ENCODE measurements around the gene RSAD1. TPM values are rescaled to one million over a fixed set of nuclear protein-coding genes. Genes with fewer than 3 reads are reported as not detected.
"Not testable (repeated sequence)": the region's sequence is repeated elsewhere in the genome, so short reads cannot be mapped to it uniquely, and the experiment has no call there.

The RSAD1 gene
- total RNA-seq, 1 experiment from 2014 or later = 27.9 TPM

DNA sequence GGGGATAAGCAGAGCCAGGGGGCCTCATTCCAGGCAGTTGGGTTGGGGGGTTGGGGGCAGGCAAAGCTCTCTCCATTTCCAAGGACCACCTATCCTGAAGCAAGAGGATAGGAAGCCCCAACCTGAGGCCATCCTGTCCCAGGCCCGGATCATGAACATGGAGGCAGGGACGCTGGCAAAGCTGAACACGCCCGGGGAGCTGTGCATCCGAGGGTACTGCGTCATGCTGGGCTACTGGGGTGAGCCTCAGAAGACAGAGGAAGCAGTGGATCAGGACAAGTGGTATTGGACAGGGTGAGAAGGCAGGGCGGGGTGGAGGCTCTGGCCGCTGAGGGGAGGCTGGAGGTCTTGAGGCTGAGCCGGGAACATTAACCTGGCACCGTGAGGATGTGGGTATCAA is 6.4 kb upstream of the RSAD1 start:
- DNase-seq (ENCODE audit: low spot score) = no peak

DNA sequence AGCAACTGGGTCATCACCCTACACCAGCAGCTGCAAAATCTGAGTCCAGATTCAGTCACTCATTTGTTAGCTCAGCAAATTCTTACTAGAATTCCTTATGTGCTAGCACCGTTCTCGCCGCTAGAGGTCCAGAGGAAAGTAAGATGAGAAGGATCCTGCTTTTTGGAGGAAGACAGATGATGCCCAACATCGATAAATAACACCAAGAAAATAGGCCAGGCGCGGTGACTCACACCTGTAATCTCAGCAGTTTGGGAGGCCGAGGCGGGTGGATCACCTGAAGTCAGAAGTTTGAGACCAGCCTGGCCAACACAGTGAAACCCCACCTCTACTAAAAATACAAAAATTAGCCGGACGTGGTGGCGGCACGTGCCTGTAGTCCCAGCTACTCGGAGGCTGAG is 5.9 kb upstream of the RSAD1 start:
- not testable (repeated sequence) for DNase-seq (ENCODE audit: low spot score)

DNA sequence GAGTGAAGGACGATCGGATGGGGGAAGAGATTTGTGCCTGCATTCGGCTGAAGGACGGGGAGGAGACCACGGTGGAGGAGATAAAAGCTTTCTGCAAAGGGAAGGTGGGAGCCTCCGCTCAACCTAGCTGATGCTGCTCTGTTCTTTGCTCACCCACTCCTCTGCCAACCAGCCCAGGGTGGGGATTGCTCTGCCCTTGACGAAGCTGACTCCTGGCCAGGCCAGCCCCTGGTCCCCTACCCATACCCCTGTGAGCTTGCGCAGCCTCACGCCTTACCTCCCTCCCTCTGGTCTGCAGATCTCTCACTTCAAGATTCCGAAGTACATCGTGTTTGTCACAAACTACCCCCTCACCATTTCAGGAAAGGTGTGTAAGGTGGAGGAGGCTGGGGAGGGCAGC is 4.8 kb upstream of the RSAD1 start:
- no peak for DNase-seq (ENCODE audit: low spot score)

DNA sequence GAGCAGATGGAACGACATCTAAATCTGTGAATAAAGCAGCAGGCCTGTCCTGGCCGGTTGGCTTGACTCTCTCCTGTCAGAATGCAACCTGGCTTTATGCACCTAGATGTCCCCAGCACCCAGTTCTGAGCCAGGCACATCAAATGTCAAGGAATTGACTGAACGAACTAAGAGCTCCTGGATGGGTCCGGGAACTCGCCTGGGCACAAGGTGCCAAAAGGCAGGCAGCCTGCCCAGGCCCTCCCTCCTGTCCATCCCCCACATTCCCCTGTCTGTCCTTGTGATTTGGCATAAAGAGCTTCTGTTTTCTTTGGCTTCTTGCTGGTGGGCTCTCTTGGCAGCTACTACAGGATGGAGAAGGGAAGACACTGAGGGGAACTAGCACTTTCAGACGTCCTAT is 4.1 kb upstream of the RSAD1 start:
- no peak for DNase-seq (ENCODE audit: low spot score)

DNA sequence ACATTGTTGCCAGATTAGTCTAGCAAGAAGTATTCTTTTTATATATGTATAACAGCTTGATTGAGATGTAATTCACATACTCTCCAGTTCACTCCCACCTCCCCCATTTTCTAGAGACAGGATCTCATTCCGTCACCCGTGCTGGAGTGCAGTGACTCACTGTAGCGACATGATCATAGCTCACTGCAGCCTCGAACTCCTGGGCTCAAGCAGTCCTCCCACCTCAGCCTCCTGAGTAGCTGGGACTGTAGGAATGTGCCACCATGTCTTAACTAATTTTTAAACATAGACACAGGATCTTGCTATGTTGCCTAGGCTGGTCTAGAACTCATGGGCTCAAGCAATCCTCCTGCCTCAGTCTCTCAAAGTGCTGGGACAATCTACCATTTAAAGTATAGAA is 3.3 kb upstream of the RSAD1 start:
- no peak for DNase-seq (ENCODE audit: low spot score)

DNA sequence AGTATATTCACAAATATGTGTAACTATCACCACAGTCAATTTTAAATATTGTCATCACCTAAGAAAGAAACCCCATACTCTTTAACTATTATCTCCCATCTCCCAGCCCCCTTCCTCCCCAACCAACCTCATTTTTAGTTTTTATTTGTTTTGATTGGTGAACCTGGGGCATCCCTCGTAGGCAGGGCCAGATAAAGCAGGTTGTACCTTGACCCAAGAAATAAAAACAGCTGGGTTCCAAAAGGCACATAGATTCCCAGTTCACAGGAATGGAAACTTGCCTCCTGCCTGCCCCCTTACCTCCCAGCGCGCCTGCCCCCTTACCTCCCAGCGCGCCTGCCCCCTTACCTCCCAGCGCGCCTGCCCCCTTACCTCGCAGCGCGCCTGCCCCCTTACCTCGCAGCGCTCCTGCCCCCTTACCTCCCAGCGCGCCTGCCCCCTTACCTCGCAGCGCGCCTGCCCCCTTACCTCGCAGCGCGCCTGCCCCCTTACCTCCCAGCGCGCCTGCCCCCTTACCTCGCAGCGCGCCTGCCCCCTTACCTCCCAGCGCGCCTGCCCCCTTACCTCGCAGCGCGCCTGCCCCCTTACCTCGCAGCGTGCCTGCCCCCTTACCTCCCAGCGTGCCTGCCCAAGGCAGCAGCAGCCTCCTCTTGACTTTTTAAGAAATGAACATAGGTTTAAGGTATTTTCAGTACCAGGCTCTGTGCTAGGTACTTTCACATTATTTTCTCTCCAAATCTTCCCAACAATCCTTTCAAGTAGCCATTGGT is 2.7 kb upstream of the RSAD1 start:
- not testable (repeated sequence) for DNase-seq (ENCODE audit: low spot score)

DNA sequence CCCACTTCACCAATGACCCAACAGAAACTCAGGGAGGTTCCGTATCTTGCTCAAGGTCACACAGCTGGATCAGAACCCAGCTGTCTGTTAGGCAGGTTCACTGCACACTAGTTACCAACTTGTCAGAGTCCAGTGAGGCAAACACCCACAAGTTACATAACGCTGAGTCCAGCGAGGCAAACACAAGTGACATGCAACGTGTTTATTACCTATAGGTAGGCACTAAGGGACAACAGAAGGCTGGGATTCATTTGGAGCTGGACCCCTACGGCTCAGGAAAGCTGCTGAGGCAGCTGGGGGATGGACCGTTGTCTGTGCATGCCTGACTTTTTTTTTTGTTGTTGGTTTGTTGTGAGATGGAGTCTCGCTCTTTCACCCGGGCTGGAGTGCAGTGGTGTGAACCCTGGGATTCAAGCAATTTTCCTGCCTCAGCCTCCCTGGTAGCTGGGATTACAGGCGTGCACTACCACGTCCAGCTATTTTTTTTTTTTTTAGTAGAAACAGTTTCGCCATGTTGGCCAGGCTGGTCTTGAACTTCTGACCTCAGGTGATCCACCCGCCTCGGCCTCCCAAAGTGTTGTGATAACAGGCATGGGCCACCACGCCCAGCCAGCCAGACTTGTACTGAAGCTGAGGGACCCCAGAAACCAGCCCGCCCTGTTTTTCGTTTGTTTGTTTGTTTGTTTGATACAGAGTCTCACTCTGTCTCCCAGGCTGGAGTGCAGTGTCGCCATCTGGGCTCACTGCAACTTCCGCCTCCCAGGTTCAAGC is 1.9 kb upstream of the RSAD1 start:
- DNase-seq (ENCODE audit: low spot score) = no peak

DNA sequence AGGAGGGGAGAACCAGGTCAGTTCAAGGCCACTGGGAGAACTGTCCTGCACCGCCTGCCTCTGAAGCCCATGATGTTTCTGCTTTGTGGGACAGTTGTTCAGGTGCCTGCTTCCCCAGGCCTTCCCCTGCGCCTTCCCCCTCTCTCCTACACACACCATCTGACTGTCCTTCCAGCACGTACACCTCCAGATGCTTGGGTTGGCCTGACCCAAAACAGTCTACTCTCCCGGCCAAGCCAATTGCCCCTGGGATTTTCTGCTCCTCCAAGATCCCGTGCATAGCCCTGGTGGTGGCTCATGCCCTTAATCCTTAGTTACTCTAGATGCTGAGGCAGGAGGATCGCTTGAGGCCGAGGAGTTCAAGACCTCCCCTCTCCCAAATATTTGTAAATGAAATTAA is 684 bp upstream of the RSAD1 start:
- no peak for DNase-seq (ENCODE audit: low spot score)

DNA sequence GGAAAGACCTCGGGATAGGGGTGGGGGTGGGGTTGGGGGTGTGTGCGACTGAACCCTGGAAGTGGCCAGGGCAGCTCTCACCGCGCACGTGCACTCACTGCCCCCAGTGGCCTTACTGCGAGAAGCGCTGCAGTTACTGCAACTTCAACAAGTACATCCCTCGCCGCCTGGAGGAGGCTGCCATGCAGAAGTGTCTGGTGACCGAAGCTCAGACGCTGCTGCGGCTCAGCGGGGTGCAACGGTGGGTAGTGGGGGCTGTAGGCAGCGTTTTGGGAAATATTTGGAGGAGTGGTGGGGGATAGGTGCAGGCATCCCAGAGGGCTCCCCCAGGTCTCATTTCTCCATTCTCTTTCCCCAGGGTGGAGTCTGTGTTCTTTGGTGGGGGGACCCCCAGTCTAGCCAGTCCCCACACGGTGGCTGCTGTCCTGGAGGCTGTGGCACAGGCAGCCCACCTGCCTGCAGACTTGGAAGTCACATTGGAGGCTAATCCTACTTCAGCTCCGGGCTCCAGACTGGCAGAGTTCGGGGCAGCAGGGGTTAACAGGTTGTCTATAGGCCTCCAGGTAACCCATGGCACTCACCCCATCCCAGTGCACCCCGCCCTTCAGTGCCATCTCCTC is 972 bp downstream of the RSAD1 start:
- DNase-seq (ENCODE audit: low spot score) = peak; percentile 78

DNA sequence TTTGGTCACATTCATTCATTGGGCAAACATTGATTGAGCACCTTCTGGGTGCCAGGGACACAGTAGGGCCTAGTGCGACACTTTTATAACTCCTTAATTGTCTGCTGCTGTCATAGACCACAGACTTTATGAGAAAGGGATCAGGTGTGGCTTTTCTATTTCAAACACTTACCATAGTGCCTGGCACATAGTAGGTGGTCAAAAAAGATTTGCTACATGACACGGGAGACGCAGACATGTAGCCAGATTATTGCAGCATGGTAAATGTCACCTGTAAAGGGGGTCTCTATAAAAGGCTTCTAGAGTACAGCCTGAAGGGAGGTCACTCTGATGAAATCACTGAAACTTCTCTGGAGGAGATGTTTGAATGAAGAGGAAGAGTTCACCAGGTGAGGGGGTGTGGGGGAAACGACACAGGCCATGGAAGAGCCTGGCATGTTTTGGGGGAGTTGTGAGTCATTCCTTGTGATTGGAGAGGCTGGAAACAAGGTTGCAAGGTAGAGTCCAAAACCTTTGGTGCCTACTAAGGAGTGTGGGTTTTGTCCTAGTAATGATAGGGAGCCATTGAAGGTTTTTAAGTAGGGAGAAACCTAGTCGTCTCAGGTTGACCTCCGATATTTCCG is 1.6 kb downstream of the RSAD1 start:
- DNase-seq (ENCODE audit: low spot score) = no peak

DNA sequence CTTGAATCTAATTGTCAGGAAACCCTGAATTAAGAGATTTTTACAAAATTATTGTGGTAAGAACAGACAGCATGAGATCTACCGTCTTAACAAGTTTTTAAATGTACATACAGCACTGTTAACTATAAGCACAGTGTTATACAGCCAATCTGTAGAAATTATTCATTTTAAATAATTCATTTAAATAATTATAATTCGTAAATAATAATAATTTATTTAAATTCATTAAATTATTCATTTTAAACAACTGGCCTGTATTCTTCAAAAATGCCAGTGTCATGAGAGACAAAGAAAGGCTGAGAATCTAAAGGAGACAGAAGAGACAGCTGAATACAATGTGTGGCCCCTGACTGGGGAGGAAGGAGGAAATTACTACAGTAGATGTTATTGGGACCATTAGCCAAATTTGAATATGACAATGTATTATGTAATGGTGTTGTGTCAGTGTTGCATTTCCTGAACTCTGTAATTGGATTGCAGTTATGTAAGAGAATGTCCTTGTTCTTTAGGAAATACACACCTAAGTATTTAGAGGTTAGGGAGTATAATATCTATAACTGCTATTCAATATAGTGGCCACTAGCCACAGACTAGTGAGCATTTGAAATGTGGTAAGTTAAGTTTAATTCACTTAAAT is 2.3 kb downstream of the RSAD1 start:
- no peak for DNase-seq (ENCODE audit: low spot score)

DNA sequence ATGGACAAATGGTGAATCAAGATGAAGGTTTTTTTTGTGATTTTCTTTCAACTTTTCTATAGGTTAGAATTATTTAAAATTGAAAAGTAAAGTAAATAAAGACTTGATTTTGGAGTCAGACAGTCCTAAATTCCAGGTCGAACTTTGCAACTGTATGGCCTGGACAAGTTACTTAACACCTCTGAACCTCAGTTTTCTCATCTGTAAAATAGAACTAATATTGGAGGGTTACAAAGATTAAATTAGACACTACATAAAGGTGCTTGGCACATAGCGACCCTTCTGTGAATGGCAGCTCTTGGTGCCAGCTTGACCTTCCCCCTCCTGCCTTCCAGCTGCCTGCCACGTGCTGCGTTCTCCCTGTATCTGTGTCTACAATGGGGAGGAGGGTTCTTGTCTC is 3.0 kb downstream of the RSAD1 start:
- no peak for DNase-seq (ENCODE audit: low spot score)

DNA sequence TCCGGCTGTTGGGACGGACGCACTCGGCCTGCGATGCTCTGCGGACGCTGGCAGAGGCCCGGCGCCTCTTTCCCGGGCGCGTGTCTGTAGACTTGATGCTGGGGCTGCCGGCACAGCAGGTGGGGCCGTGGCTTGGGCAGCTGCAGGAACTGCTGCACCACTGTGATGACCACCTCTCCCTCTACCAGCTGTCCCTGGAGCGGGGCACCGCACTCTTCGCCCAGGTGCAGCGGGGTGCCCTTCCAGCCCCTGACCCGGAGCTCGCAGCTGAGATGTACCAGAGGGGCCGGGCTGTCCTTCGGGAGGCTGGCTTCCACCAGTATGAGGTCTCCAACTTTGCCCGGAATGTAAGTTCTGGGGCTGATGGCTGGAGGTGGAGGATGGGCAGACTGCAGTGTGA is 3.5 kb downstream of the RSAD1 start:
- no peak for DNase-seq (ENCODE audit: low spot score)

DNA sequence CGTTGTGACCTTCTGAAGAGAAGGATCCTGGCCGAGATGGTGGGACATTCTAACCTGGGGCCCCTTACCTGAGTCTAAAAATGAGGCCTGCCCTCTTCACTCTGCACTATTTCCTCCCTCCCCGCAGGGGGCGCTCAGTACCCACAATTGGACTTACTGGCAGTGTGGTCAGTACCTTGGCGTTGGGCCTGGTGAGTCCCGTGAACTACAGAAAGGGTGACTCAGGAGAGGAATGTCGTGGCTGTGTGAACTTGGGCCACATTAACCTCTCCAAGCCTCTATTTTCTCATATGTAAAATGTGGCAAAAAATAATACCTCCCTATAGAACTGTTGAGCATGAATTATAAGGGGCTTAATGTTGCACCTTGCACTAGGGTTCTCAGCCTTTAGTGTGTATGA is 3.9 kb downstream of the RSAD1 start:
- DNase-seq (ENCODE audit: low spot score) = peak; percentile 97

DNA sequence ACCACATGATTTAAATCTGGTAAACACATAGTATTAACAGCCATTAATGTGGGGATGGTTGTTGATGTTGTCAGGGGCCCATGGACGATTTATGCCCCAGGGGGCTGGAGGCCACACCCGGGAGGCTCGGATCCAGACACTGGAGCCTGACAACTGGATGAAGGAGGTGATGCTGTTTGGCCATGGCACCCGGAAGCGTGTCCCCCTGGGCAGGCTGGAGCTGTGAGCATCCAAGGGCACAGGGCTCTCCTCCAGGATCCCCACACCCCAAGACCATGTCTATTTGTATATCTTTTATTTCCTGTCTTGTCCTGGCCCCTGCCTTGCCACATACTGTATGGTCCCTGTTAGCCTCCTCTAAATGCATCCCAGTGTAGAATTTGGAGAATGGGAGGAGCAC is 4.6 kb downstream of the RSAD1 start:
- DNase-seq (ENCODE audit: low spot score) = no peak

DNA sequence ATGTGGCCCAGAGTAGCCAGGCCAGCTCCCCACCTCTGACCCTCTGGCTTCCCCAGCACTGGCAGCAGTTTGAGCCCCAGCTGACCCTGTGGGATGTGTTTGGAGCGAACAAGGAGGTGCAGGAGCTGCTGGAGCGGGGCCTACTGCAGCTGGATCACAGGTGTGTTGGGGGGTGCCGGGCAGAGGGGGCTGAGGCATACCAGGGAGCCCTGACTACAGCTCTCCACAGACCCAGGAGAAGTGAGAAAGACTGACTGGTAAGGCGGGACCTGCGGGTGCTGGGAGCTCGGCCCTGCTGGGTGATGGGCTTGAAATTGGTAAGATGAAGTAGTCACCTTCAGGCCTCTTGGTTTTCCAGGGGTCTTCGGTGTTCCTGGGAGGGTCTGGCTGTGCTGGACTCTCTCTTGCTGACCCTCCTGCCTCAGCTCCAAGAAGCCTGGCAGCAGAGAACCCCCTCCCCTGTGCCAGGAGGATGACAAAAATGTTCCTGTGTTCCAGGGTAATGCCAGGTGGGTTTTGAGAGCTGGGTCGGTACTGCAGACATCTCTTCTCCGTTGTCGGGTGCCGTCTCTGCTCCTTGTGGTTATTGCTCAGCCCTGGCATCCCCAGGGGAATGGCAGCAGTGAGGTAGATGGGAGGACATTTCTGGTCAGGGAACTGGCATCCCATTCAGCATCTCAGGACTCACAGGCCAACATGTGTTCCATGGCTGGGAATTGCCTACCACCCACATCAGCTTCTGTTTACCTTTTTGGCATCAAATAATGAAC is 5.9 kb downstream of the RSAD1 start:
- no peak for DNase-seq (ENCODE audit: low spot score)

DNA sequence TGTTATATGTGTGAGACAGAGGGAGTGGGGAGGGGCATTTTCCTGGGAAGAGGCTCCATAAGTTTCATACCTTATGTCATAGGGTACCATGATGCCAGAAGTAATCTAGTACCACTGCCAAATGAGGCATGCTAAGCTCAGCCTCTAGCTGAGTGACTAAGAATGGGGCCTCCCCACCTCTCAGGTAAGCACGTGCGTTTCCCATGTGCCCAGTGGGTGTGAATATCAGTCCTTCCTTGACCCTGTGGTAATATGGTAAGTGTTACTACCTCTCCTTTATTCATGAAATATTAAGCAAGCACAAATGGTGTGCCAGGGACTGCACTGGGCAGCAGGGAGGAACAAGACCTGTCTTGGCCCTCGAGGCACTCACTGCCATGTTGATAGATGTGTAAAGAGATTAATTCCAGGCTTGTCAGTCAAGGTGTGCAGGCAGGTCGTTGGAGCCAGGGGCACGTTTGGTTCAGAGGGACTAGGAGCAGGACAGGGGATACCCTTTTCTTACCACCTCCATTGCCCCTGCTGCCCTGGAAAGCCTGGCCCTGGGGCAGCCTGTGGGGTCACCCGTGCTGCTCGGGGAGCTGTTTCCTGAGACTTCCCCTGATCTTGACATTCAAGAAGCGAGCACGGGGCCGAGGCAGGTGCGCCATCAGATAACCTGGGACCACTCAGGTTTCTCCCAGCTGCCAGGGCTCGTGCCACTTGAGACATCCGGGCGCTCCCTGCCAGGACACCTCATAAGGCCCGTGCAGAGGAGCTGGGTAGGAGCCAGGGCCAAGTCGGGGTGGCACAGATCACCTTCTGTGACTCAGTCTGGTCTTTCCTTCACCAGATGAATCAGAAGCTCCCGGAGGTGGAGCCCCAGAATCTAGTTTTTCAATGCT is 8.8 kb downstream of the RSAD1 start:
- DNase-seq (ENCODE audit: low spot score) = no peak

DNA sequence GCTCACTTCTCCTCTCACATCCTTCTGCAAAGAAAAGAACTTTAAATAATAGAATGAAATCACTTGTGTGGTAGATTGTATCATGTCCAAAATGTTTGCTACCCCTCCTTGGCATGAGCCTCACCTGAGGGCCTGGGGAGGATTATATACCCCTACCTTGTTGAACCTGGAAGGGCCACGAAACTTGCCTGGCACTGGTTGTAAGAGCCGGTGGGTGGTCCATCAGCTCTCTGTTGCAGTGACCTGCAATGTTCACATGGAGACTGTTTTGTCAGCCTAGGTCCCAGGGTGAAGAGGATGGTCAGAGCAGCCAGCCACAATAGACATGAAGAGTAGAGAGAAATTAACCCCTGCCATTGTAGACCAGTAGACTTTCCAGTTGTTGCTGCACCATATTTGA is 10.2 kb downstream of the RSAD1 start:
- DNase-seq (ENCODE audit: low spot score) = no peak

DNA sequence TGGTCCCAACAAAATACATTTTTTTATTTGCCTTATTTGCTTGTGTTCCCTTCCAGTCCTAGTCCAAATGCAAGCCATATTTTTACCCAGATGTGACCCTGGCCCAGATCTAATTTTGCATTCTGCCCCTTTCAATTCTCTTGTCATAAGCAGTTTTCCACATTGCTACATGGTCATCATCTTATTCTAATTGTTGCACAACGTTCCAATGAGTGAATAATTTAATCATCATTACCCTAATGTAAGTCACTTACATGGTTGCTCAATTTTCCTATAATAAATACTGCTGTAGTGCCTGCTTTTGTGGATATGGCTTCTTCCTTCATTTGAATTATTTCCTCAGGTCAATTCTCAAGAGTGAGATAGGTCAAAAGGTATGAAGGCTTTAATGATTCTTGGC is 12.8 kb downstream of the RSAD1 start:
- no peak for DNase-seq (ENCODE audit: low spot score)

DNA sequence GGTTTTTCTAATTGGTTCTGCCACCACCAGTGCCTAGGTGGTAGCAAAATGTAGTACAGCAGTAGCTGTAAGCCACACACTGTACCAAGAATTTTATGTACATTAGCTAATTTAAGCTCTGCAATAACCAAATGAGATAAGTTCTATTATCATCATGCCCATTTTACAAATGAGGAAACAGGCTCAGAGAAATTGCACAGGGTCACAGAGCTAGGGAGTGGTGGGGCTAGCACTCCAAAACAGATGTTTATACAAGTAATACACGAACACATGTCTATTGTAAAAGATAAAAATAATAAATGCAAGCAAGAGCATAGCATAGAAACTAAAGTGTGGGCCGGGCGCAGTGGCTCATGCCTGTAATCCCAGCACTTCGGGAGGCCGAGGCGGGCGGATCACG is 13.6 kb downstream of the RSAD1 start:
- DNase-seq (ENCODE audit: low spot score) = no peak

All from HT-29 (cell line).